GM19468 (cell line): Measurements from ENCODE around the gene HNRNPUL1.
"Not testable (repeated sequence)": the region's sequence is repeated elsewhere in the genome, so short reads cannot be mapped to it uniquely, and the experiment has no call there.

Experiments used
- ATAC-seq: cut with Tn5 transposase; IDR thresholded peaks from one replicate; pipeline ENCODE4 v1.9.1; 2021; ENCODE audit warnings: mild to moderate bottlenecking, moderate library complexity, moderate number of reproducible peaks; ENCODE audit not compliant: unreplicated experiment; ENCODE audit errors: extremely low read depth

HNRNPUL1 gene

GRCh38 chr19:41323430-41324125, 59.4 kb downstream of the HNRNPUL1 start:
- ATAC-seq = no peak

GRCh38 chr19:41324231-41324702, 60.1 kb downstream of the HNRNPUL1 start:
- ATAC-seq = no peak

DNA sequence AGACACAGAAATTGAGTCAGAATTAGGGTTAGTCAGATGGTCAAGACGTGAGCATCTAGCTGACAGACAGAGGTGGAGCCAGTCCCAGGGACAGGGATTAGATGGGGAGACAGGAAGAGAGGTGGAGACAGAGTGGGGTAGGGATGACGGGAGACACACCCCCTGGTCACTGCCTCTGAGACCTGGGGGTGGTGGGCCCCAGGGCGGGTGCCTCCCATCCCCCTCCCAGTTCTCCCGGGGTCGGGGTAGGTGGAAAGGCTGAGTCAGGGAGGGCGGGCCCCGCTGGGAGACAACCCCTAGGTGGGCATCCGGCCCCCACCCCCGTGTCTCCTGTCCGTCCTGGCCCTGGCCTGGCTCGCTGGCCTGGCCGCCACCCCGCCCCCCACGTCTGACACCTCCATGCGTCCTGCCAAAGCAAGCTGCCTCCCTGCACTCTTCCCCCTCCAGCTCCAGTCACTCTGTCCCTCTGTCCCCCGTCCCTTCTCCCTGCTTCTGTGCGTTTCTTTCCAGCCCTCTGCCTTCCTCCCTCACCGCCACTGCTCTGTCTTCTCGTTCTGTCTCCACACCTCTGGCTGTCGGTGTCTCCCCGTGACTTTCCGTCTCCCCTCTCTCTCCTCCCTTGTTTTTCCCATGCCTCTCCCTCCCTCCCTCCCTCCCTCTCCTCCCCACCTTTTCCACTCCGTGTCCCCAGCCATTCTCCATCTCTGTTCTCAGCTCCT, 60.9 kb downstream of the HNRNPUL1 start:
- ATAC-seq = no peak

DNA sequence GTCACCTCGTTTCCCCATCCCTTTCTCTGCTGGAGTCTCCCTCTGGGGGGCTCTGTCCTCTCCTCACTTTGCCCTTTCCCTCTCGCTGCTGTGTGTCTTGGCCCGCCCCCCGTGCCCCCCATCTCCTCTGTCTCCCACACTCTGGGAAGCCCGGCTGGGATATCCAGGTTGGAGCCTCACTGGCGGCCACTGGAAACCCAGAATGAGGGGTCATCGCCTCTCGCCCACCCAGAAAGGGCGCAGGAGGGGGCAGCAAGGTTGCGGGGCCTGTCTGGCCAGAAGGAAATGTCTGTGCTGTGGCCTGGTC, 61.4 kb downstream of the HNRNPUL1 start:
- ATAC-seq = no peak

- ATAC-seq = no peak
Observed at GRCh38 chr19:41325947-41326706, 62.0 kb downstream of the HNRNPUL1 start.

GRCh38 chr19:41327076-41327575, 63.0 kb downstream of the HNRNPUL1 start:
- no peak for ATAC-seq

- peak; percentile 66 for ATAC-seq
Observed at GRCh38 chr19:41327576-41328156, 63.5 kb downstream of the HNRNPUL1 start.

DNA sequence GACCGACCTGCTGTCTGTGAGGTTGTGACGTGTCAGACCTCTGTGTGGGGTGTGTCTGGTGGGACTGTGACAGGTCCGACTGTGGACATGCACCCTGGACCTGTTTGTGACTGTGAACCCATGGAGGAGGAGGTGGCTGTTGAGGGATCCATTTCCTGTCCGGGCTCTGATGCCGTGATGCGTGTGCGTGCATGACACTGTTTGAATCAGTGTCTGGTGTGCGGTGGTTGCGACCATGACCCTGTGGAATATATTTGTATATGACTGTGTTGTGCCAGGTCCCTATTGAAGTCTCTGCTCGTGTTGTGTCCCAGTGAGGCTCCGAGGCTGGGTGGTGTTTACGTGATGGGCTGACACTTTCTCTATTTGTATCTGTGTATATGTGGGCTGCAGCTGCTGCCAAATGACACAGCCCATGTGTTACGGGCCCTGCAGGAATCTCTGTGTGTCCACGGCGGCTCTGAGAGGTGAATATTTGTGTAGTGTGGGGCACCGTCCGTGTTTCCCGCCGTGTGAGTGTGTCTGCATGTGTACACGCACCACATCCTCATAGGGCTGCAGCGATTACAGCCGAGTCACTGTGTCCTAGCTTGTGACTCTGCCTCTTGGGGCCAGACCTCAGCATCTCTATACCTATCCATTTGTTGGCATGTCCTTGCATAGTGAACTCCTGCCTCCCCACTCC, 64.1 kb downstream of the HNRNPUL1 start:
- ATAC-seq = no peak

GRCh38 chr19:41328842-41329225, 64.7 kb downstream of the HNRNPUL1 start:
- ATAC-seq = no peak

GRCh38 chr19:41330481-41330880, 66.3 kb downstream of the HNRNPUL1 start:
- ATAC-seq = no peak

GRCh38 chr19:41330946-41331678, 66.9 kb downstream of the HNRNPUL1 start:
- ATAC-seq = no peak

DNA sequence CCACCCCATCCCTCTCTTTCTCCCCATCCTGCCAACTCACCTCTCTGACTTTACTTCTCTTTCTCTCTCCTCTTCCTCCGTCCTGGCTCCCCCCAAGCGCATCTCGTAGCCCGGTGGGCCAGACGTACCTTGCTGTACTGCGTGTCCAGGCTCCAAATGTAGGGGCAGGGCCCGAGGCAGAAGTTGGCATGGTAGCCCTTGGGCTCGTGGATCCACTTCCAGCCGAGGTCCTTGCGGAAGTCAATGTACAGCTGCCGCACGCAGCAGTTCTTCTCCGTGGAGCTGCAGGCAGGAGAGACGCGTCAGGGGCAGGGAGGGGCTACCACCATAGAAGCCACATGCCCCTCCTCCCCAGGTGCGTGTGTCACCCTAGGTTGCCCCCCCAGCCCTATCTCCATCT, 67.8 kb downstream of the HNRNPUL1 start:
- no peak for ATAC-seq

DNA sequence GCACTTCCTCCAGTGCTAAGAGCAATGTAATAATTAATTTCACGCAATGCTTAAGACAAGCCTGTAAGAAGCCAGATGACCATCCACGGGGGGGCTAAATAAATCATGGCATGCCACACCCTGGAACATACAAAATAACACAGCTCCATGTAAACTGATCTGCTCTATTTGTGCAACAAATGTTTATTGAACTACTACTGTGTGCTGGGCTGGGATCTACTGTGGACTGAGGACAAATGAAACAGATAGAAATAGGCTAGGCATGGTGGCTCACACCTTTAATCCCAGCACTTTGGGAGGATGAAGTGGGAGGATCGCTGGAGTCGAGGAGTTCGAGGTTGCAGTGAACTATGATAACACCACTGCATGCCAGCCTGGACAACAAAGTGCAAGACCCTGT, 68.3 kb downstream of the HNRNPUL1 start:
- no peak for ATAC-seq

DNA sequence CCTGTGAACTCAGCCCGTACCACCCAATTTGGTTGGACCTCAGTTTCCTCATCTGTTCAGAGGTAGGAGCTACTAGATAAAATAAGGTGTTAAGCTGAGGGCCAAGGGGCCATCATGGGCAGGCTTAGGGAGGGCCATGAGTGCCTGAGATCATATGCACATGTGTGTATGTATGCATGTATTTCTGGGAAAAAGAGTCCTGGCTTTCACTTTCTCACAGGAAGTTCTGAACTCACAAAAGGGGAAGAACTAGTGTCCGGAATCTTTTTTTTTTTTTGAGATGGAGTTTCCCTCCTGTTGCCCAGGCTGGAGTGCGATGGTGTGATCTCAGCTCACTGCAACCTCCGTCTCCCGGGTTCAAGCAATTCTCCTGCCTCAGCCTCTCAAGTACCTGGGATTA, 70.6 kb downstream of the HNRNPUL1 start:
- ATAC-seq = no peak

DNA sequence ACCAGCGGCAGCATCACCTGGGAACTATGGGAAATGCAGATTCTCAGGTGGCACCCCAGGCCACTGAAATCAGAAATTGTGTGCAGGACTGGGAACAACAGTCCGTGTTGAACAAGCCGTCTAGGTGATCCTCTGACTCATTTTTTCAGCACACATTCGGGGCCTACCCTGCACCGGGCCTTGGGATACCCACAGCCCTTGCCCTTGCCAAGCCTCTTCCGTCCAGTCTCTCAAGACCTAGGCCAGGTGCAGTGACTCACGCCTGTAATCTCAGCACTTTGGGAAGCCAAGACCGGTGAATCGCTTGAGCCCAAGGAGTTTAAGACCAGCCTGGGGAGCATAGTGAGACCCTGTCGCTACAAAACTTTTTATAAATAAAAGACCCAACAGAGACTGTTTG, 71.3 kb downstream of the HNRNPUL1 start:
- ATAC-seq = no peak

- ATAC-seq = no peak
Observed at GRCh38 chr19:41339936-41340335, 75.8 kb downstream of the HNRNPUL1 start.

DNA sequence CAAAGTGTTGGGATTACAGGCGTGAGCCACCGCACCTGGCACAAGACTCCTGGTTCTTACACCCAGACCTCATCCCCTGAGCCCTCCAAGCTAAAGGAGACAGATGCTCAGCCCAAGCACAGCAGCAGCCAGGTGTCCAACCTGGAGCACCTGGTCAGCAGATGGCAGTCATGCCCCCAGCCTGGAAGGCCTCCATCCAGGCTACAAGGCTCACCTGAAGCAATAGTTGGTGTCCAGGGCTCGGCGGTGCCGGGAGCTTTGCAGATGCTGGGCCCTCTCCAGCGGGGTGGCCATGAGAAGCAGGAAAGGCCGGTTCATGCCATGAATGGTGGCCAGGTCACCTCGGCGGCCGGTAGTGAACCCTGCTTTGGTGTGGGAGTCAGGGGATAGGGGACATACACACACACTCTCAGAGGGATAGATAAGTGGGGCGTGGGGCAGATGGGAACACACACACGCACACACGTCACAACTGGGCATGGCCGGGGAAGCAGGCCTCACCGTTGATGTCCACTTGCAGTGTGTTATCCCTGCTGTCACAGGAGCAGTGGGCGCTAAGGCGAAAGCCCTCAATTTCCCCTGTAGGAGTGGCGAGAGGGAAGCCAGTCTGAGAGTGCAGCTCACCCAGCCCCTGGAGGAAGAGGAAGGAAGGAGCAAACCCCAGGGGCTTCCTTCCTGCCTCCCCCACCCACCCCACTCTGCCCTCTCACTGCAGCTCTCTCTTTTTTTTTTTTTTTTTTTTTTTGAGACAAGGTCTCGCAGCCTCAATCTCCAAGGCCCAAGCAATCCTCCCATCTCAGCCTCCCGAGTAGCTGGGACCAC, 77.7 kb downstream of the HNRNPUL1 start:
- no peak for ATAC-seq

- ATAC-seq = no peak
Observed at GRCh38 chr19:41344162-41344561, 80.0 kb downstream of the HNRNPUL1 start.

DNA sequence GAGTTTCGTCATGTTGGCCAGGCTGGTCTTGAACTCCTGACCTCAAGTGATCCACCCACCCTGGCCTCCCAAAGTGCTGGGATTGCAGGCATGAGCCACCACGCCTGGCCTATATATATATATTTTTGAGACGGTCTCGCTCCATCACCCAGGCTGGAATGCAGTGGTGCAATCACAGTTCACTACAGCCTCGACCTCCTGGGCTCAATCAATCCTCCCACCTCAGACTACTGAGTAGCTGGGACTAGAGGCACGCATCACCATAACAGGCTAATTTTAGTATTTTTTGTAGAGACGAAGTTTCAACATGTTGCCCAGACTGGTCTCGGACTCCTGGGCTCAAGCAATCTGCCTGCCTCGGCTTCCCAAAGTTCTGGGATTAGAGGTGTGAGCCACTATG, 82.7 kb downstream of the HNRNPUL1 start:
- ATAC-seq = not testable (repeated sequence)
